Spleen (tissue), 11 donors: ENCODE measurements around the gene CUBN. TPM values are rescaled to one million over a fixed set of nuclear protein-coding genes. Genes with fewer than 3 reads are reported as not detected.

Experiments
- DNase-seq: peaks from one replicate; pipeline ENCODE4 v3.0.0-alpha.2; 2020
- H3K27ac ChIP-seq, 8 donors: fragments of 200-600 bp; sonication (generic) in 7 of 8; 1 replicate in 4 of 8; 2 replicates in 4 of 8; pipeline versions ENCODE4 v1.5.0 to v1.8.0; 2016 to 2021; ENCODE audit warnings: inconsistent platforms in 4 of 8, mild to moderate bottlenecking in 4 of 8, moderate library complexity in 1 of 8
- H3K27me3 ChIP-seq, 7 donors: fragments of 200-600 bp; sonication (generic) in 6 of 7; replicated peaks in 1 of 7; 1 replicate in 4 of 7; 2 replicates in 3 of 7; pipeline versions ENCODE4 v1.5.0 to v1.8.0; 2016 to 2021; ENCODE audit warnings: inconsistent platforms in 3 of 7, mild to moderate bottlenecking in 1 of 7
- H3K36me3 ChIP-seq, 6 donors: fragments of 200-600 bp; sonication (generic) in 5 of 6; 1 replicate in 4 of 6; 2 replicates in 2 of 6; pipeline versions ENCODE4 v1.5.0 to v1.8.0; 2016 to 2021; ENCODE audit warnings: inconsistent platforms in 2 of 6
- H3K4me1 ChIP-seq, 6 donors: fragments of 200-600 bp; sonication (generic) in 5 of 6; 1 replicate in 3 of 6; 2 replicates in 3 of 6; pipeline versions ENCODE4 v1.5.0 to v1.8.0; 2016 to 2021; ENCODE audit warnings: inconsistent platforms in 3 of 6
- H3K4me3 ChIP-seq, 8 donors: fragments of 200-600 bp; sonication (generic) in 7 of 8; 1 replicate in 4 of 8; 2 replicates in 4 of 8; pipeline versions ENCODE4 v1.5.0 to v1.8.0; 2016 to 2021; ENCODE audit warnings: inconsistent platforms in 4 of 8, mild to moderate bottlenecking in 4 of 8, moderate library complexity in 2 of 8
- H3K9me3 ChIP-seq, 8 donors: fragments of 200-600 bp; sonication (generic) in 7 of 8; 1 replicate in 4 of 8; 2 replicates in 4 of 8; pipeline versions ENCODE4 v1.5.0 to v1.8.0; 2016 to 2021; ENCODE audit warnings: inconsistent platforms in 4 of 8
- POLR2A ChIP-seq, 3 donors: fragments of 450-650 bp; IDR thresholded peaks; one replicate each; pipeline ENCODE4 v1.5.1; 2017; ENCODE audit warnings: antibody characterized with exemption in 3 of 3, mild to moderate bottlenecking in 1 of 3
- POLR2AphosphoS5 ChIP-seq, 3 donors: sonication (generic); formaldehyde crosslinking; IDR thresholded peaks; one replicate each; pipeline ENCODE4 v1.5.1; 2017; ENCODE audit warnings: antibody characterized with exemption in 3 of 3
- WGBS, 5 donors: extraction: QIAGEN DNeasy Blood & Tissue Kit in 3 of 5; methylation state at CpG; one replicate each; pipeline versions ENCODE4 v1.1.5 to v1.1.7; 2013 to 2018; 5-methylcytosine and 5-hydroxymethylcytosine counted together
- intact Hi-C: fragments of 100-400 bp; cut with DNase I; formaldehyde crosslinking; loops from one replicate; pipeline ENCODE4 v1.15.0; 2023; ENCODE audit warnings: low total_unique reads
- polyA plus RNA-seq, 3 donors: library from polyadenylated mRNA; stranded (reverse); fragments of 200-250 nt; gene quantifications; one replicate each; pipeline ENCODE4 v1.2.1, GENCODE V29; 2013
- total RNA-seq, 7 donors: library from RNA; depleted of rRNA in 3 of 7; stranded (reverse); fragments of >200 nt in 3 of 7; fragmentation: NEBNext Ultra II Directional in 4 of 7; extraction: Animal tissue kit (Norgen Biotek cat#: 25700) in 4 of 7; gene quantifications; one replicate each; pipeline versions ENCODE4 v1.1.0 to v1.2.1, GENCODE V29; 2016 to 2021
- TF ChIP-seq, protein P1 (sequence below), 11 experiments: fragments of 200-600 bp in 7 of 11; fragments of 450-650 bp in 4 of 11; sonication (generic) in 4 of 11; IDR thresholded peaks in 8 of 11; conservative IDR thresholded peaks in 3 of 11; 1 replicate in 7 of 11; 2 replicates in 4 of 11; pipeline versions ENCODE4 v1.4.0 to v1.8.0; 2016 to 2021; ENCODE audit warnings: antibody characterized with exemption in 11 of 11, inconsistent platforms in 4 of 11, mild to moderate bottlenecking in 1 of 11
- donor health status: healthy with polysubstance abuse.
- donor health status: DM: no; HTN: no; CAD: no; lungs with moderate emphysema.
- donor health status: DM: no; HTN: no; CAD: no.
- donor health status: Bipolar disorder and iron deficiency.
- donor health status: healthy.
- donor health status: DM: no; HTN: no; CAD: no.
- donor health status: DM: yes; HTN: yes; CAD: no.

CUBN gene
- total and polyA plus RNA-seq, 10 donors, result 0.24 to 12.1 (median 5.4) TPM

- Histone ChIP-seq H3K36me3 (no peaks in the 10 kb centered on the region), H3K4me3 (no peak overlapping the region), H3K27ac (no peak overlapping the region), H3K9me3 (peaks cover 0 to 16% (median 6%) of the 10 kb centered on the region in 8 donors), H3K27me3 (no peaks in the 10 kb centered on the region), H3K4me1 (no peaks in the 10 kb centered on the region)
- intact Hi-C loops, result no loop called here
- TF ChIP-seq POLR2A (IDR thresholded peaks at IDR 0.05) (no peak), POLR2AphosphoS5 (IDR thresholded peaks at IDR 0.05) (no peak)
- TF ChIP-seq, protein P1, sequence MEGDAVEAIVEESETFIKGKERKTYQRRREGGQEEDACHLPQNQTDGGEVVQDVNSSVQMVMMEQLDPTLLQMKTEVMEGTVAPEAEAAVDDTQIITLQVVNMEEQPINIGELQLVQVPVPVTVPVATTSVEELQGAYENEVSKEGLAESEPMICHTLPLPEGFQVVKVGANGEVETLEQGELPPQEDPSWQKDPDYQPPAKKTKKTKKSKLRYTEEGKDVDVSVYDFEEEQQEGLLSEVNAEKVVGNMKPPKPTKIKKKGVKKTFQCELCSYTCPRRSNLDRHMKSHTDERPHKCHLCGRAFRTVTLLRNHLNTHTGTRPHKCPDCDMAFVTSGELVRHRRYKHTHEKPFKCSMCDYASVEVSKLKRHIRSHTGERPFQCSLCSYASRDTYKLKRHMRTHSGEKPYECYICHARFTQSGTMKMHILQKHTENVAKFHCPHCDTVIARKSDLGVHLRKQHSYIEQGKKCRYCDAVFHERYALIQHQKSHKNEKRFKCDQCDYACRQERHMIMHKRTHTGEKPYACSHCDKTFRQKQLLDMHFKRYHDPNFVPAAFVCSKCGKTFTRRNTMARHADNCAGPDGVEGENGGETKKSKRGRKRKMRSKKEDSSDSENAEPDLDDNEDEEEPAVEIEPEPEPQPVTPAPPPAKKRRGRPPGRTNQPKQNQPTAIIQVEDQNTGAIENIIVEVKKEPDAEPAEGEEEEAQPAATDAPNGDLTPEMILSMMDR (IDR thresholded peaks at IDR 0.05 in 8 of 11, conservative IDR thresholded peaks at IDR 0.05 in 3 of 11), result no peak
- DNase-seq, result no peak
- WGBS, 5 donors, result 42 to 49% (median 47%) methylated on average over 4 of the region's 4 CpGs
These were observed 273.0 kb downstream of the CUBN start for GRCh38 chr10:16856567-16856966.

DNA sequence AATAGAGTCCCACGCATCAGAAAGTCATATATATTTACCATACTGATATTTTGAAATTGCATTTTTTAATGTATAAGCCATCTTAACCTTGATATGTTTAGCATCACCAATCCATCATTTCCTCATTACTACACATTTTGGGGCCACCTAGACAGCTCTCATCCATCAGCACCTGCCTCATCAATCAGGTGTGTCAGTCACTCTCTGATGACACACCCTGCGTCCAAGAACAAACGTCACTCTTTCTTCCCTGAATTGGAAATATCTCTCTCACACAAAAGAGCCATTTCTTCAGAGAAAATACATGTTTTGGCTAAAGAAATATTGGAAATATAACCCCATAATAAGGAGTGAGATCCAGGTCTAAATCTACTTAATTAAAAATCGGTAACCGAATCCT lies 273.5 kb downstream of the CUBN start:
- Histone ChIP-seq H3K27ac (no peak overlapping the region), H3K36me3 (no peaks in the 10 kb centered on the region), H3K4me3 (no peak overlapping the region), H3K27me3 (no peaks in the 10 kb centered on the region), H3K9me3 (peaks cover 0 to 12% (median 6%) of the 10 kb centered on the region in 8 donors), H3K4me1 (no peaks in the 10 kb centered on the region)
- intact Hi-C loops, result no loop called here
- no peak for DNase-seq
- 92 to 95% (median 93%) methylated on average over 5 of the region's 5 CpGs for WGBS, 5 donors
- TF ChIP-seq POLR2A (IDR thresholded peaks at IDR 0.05) (no peak), POLR2AphosphoS5 (IDR thresholded peaks at IDR 0.05) (no peak)
- TF ChIP-seq, protein P1 (IDR thresholded peaks at IDR 0.05 in 8 of 11, conservative IDR thresholded peaks at IDR 0.05 in 3 of 11), result no peak

DNA sequence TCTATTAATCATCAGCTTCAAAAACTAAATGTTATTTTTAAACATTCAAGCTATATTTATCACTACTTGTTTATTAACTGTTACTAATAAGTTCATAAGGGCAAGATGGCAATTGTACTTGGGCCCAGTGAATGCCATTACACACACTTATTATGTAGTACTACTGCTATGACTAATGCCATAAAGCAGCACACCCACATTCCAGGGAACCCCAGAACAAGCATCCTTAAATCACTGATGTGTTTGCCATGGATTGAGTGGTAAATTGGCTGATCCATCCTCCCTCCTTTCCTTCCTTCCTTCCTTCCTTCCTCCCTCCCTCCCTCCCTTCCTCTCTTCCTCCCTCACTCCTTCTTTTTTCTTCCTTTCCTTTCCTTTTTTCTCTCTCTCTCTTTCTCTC lies 275.0 kb downstream of the CUBN start:
- TF ChIP-seq POLR2AphosphoS5 (IDR thresholded peaks at IDR 0.05), result no peak
- TF ChIP-seq POLR2A (IDR thresholded peaks at IDR 0.05), result no peak
- TF ChIP-seq, protein P1 (IDR thresholded peaks at IDR 0.05 in 8 of 11, conservative IDR thresholded peaks at IDR 0.05 in 3 of 11), result no peak
- DNase-seq, result no peak
- no peaks in the 10 kb centered on the region for H3K9me3 ChIP-seq
- intact Hi-C loops, result no loop called here
- H3K27ac ChIP-seq, result no peak overlapping the region
- H3K4me3 ChIP-seq, result no peak overlapping the region
- H3K36me3 ChIP-seq, result no peaks in the 10 kb centered on the region
- no peaks in the 10 kb centered on the region for H3K27me3 ChIP-seq
- H3K4me1 ChIP-seq, result no peaks in the 10 kb centered on the region

- no peak overlapping the region for H3K4me3 ChIP-seq
- intact Hi-C loops, result no loop called here
- H3K27ac ChIP-seq, result no peak overlapping the region
- H3K27me3 ChIP-seq, result no peaks in the 10 kb centered on the region
- no peaks in the 10 kb centered on the region for H3K9me3 ChIP-seq
- TF ChIP-seq POLR2AphosphoS5 (IDR thresholded peaks at IDR 0.05) (no peak), POLR2A (IDR thresholded peaks at IDR 0.05) (no peak)
- TF ChIP-seq, protein P1 (IDR thresholded peaks at IDR 0.05 in 8 of 11, conservative IDR thresholded peaks at IDR 0.05 in 3 of 11), result no peak
- WGBS, 5 donors, result 86 to 93% (median 90%) methylated on average over 4 of the region's 4 CpGs
- no peak for DNase-seq
- no peaks in the 10 kb centered on the region for H3K4me1 ChIP-seq
- no peaks in the 10 kb centered on the region for H3K36me3 ChIP-seq
These were observed 275.8 kb downstream of the CUBN start for GRCh38 chr10:16853809-16854208.
